Prostate gland (tissue), 2 donors: ENCODE results near the gene C6orf136. TPM values are rescaled to one million over a fixed set of nuclear protein-coding genes. Genes with fewer than 3 reads are reported as not detected.

Experiments
- DNase-seq: peaks from one replicate; pipeline ENCODE4 v3.0.0-alpha.2; 2019; ENCODE audit warnings: low spot score
- H3K27ac ChIP-seq, 2 donors: fragments of 200-600 bp; sonication (generic); 2 replicates each; pipeline ENCODE4 v1.5.1; 2017 to 2019
- H3K27me3 ChIP-seq: fragments of 200-600 bp; sonication (generic); replicated peaks from 2 replicates; pipeline ENCODE4 v1.5.1; 2019; ENCODE audit not compliant: insufficient read depth
- H3K36me3 ChIP-seq, 2 donors: fragments of 200-600 bp; sonication (generic); 1 replicate in 1 of 2; 2 replicates in 1 of 2; pipeline versions ENCODE4 v1.5.1 to v1.8.1; 2017 to 2019
- H3K4me1 ChIP-seq: fragments of 200-600 bp; sonication (generic); replicated peaks from 2 replicates; pipeline ENCODE4 v1.5.1; 2019
- H3K4me3 ChIP-seq, 2 donors: fragments of 200-600 bp; sonication (generic); 2 replicates each; pipeline ENCODE4 v1.5.1; 2017 to 2019
- H3K9me3 ChIP-seq: fragments of 200-600 bp; sonication (generic); 2 replicates; pipeline ENCODE4 v1.5.1; 2017
- POLR2A ChIP-seq: fragments of 450-650 bp; IDR thresholded peaks from one replicate; pipeline ENCODE4 v1.6.1; 2016; ENCODE audit warnings: antibody characterized with exemption, mild to moderate bottlenecking
- POLR2AphosphoS5 ChIP-seq: sonication (generic); formaldehyde crosslinking; IDR thresholded peaks from one replicate; pipeline ENCODE4 v1.6.1; 2017; ENCODE audit warnings: antibody characterized with exemption
- WGBS: methylation state at CpG from one replicate; pipeline ENCODE4 v1.1.5; 2018; 5-methylcytosine and 5-hydroxymethylcytosine counted together
- intact Hi-C: fragments of 100-400 bp; cut with DNase I; formaldehyde crosslinking; loops from one replicate; pipeline ENCODE4 v1.14.2; 2022
- total RNA-seq, 2 donors: library from RNA; depleted of rRNA; stranded (reverse); fragments of >200 nt; gene quantifications; one replicate each; pipeline ENCODE4 v1.1.0, GENCODE V29; 2016
- TF ChIP-seq, protein P1 (sequence below), 4 experiments: fragments of 200-600 bp in 2 of 4; fragments of 450-650 bp in 2 of 4; sonication (generic) in 2 of 4; IDR thresholded peaks; 1 replicate in 3 of 4; 2 replicates in 1 of 4; pipeline ENCODE4 v1.5.1; 2016 to 2019; ENCODE audit warnings: antibody characterized with exemption in 4 of 4, mild to moderate bottlenecking in 2 of 4, moderate library complexity in 2 of 4

Gene C6orf136
- total RNA-seq, 2 donors from 2014 or later = 12.8 to 18.5 TPM

DNA sequence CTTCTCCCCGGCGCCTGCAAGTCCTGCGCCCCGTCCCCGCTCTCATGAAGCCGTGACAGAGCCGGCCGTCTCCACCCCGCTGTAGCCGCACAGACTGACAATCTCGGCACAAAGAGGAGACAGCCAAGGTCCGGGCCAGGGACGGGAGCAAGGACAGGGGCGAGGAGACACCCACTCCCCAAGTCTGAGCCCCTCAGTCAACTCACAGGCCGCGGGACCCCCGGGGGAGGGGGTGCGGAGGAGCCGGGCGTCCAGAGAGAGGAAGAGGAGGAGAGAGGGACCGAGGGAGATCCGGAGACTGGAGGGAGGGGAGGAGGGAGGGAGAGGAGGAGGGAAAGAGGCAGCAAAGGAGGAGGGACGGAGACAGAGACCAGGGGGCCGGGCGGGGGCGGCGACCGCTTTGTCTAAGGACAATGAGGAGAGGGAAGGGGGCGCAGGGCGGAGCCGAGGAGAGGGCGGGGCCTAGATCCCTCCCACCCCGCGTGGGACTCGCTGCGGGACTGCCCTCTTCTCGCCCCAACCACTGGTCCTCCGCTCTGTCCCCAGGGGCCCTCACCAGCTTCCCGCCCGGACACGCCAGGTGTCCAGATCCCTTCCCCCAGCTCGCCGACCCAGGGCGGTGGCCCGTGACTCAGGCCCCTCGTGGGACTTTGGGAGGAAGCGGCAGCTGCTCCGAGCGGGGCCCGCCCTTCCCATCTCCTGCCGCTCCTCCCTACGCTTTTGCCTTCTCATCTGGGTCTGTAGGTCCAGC, 40.1 kb downstream of the C6orf136 start:
- no peaks in the 10 kb centered on the region for H3K9me3 ChIP-seq
- H3K4me1 ChIP-seq = peaks cover 4% of the 10 kb centered on the region
- no peaks in the 10 kb centered on the region for H3K27me3 ChIP-seq
- DNase-seq = peak; percentile 76
- H3K27ac ChIP-seq = peak overlapping the region; percentile 92 to 97
- H3K36me3 ChIP-seq = no peaks in the 10 kb centered on the region
- TF ChIP-seq POLR2A (peak; percentile 63), POLR2AphosphoS5 (peak; percentile 74)
- TF ChIP-seq, protein P1, sequence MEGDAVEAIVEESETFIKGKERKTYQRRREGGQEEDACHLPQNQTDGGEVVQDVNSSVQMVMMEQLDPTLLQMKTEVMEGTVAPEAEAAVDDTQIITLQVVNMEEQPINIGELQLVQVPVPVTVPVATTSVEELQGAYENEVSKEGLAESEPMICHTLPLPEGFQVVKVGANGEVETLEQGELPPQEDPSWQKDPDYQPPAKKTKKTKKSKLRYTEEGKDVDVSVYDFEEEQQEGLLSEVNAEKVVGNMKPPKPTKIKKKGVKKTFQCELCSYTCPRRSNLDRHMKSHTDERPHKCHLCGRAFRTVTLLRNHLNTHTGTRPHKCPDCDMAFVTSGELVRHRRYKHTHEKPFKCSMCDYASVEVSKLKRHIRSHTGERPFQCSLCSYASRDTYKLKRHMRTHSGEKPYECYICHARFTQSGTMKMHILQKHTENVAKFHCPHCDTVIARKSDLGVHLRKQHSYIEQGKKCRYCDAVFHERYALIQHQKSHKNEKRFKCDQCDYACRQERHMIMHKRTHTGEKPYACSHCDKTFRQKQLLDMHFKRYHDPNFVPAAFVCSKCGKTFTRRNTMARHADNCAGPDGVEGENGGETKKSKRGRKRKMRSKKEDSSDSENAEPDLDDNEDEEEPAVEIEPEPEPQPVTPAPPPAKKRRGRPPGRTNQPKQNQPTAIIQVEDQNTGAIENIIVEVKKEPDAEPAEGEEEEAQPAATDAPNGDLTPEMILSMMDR (IDR thresholded peaks at IDR 0.05) = no peak
- intact Hi-C loops = loop anchor here (2.0 to 5.0 kb wide), 2 partner anchors 34 to 70 kb away; partner anchors contain the start of genes MRPS18B, PPP1R10 and TUBB
- under 1% methylated on average over 52 of the region's 52 CpGs for WGBS
- peak overlapping the region; percentile 66 to 88 for H3K4me3 ChIP-seq

GRCh38 chr6:30687659-30688431, 40.9 kb downstream of the C6orf136 start:
- Histone ChIP-seq H3K27ac (peak overlapping the region; percentile 92 to 97), H3K36me3 (no peaks in the 10 kb centered on the region), H3K27me3 (no peaks in the 10 kb centered on the region), H3K9me3 (no peaks in the 10 kb centered on the region), H3K4me1 (peaks cover 4% of the 10 kb centered on the region), H3K4me3 (peak overlapping the region; percentile 66 to 88)
- no peak for DNase-seq
- WGBS = 10% methylated on average over 22 of the region's 22 CpGs
- intact Hi-C loops = loop anchor here (2.0 to 5.0 kb wide), 2 partner anchors 33 to 71 kb away; partner anchors contain the start of genes MRPS18B, PPP1R10 and TUBB
- TF ChIP-seq POLR2A = no peak
- TF ChIP-seq, protein P1 (IDR thresholded peaks at IDR 0.05) = peak in 1 of 4 experiments; percentile 29
- no peak for TF ChIP-seq POLR2AphosphoS5

- Histone ChIP-seq H3K9me3 (no peaks in the 10 kb centered on the region), H3K27ac (peak overlapping the region in 1 of 2 donors; percentile 97), H3K4me1 (peaks cover 4% of the 10 kb centered on the region), H3K4me3 (no peak overlapping the region), H3K27me3 (no peaks in the 10 kb centered on the region), H3K36me3 (no peaks in the 10 kb centered on the region)
- 80% methylated on average over 9 of the region's 9 CpGs for WGBS
- no peak for TF ChIP-seq POLR2AphosphoS5
- TF ChIP-seq, protein P1 (IDR thresholded peaks at IDR 0.05) = no peak
- TF ChIP-seq POLR2A = no peak
- intact Hi-C loops = loop anchor here (5.0 kb wide), 1 partner anchor 71 kb away; the partner anchor contains the start of genes MRPS18B and PPP1R10
- no peak for DNase-seq
These were observed 41.6 kb downstream of the C6orf136 start for GRCh38 chr6:30688569-30688968.

GRCh38 chr6:30689022-30689865, 42.3 kb downstream of the C6orf136 start:
- no peak overlapping the region for H3K4me3 ChIP-seq
- WGBS = 84% methylated on average over 11 of the region's 11 CpGs
- H3K9me3 ChIP-seq = no peaks in the 10 kb centered on the region
- no peaks in the 10 kb centered on the region for H3K27me3 ChIP-seq
- TF ChIP-seq, protein P1 (IDR thresholded peaks at IDR 0.05) = no peak
- no peak for TF ChIP-seq POLR2A
- TF ChIP-seq POLR2AphosphoS5 = no peak
- H3K27ac ChIP-seq = peak overlapping the region; percentile 86 to 97
- no peak for DNase-seq
- H3K36me3 ChIP-seq = no peaks in the 10 kb centered on the region
- intact Hi-C loops = loop anchor here (5.0 kb wide), 1 partner anchor 72 kb away; the partner anchor contains the start of genes MRPS18B and PPP1R10
- H3K4me1 ChIP-seq = peaks cover 2% of the 10 kb centered on the region
